Panc1 (cell line): ENCODE measurements around the gene ADAP2.

ENCODE experiments used
- CTCF ChIP-seq: fragments of 450-650 bp; IDR thresholded peaks from 2 replicates; pipeline ENCODE4 v1.5.1; 2017; ENCODE audit warnings: mild to moderate bottlenecking
- POLR2AphosphoS5 ChIP-seq: IDR thresholded peaks from 2 replicates; pipeline ENCODE4 v1.6.1; 2012; ENCODE audit warnings: mild to moderate bottlenecking, low read depth, low read length, moderate library complexity
- REST ChIP-seq, 2 experiments: IDR thresholded peaks; 2 replicates each; pipeline ENCODE4 v1.6.1; 2011 to 2012; ENCODE audit warnings: low read depth in 2 of 2, control low read depth in 1 of 2, low read length in 1 of 2, mild to moderate bottlenecking in 1 of 2, moderate library complexity in 1 of 2; ENCODE audit not compliant: insufficient read depth in 1 of 2
- TCF7L2 ChIP-seq: IDR thresholded peaks from 2 replicates; pipeline ENCODE4 v1.6.1; 2011; ENCODE audit warnings: mild to moderate bottlenecking, low read depth, low read length, inconsistent platforms

GRCh38 chr17:30921544-30922196, at the start of gene ADAP2:
- no peak for TF ChIP-seq CTCF
- no peak for TF ChIP-seq POLR2AphosphoS5
- TF ChIP-seq REST (IDR thresholded peaks at IDR 0.05; ENCODE audit: insufficient read depth in 1 of 2, low read depth in 2 of 2, low read length in 1 of 2), result no peak
- no peak for TF ChIP-seq TCF7L2
